ENCODE results near the gene TAS2R43.
"Not testable (repeated sequence)": the region's sequence is repeated elsewhere in the genome, so short reads cannot be mapped to it uniquely, and the experiment has no call there.

TAS2R43 gene, protein sequence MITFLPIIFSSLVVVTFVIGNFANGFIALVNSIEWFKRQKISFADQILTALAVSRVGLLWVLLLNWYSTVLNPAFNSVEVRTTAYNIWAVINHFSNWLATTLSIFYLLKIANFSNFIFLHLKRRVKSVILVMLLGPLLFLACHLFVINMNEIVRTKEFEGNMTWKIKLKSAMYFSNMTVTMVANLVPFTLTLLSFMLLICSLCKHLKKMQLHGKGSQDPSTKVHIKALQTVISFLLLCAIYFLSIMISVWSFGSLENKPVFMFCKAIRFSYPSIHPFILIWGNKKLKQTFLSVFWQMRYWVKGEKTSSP

DNA sequence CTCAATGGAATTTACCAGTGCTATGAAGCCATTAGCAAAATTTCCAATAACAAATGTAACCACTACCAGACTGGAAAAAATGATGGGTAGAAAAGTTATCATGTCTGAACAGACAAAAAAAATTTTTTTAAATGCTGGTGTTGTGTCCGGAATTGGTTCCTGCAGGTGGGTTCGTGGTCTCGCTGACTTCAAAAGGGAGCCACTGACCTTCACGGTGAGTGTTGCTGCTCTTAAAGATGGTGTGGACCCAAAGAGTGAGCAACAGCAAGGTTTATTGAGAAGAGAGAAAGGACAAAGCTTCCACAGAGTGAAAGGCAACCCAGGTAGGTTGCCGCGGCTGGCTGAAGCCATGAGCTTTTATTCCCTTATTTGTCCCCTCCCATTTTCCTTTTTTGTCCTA, at the start of gene TAS2R43:
TSS of gene TAS2R43 (minus strand) at position 186 of the 400 bp plus-strand sequence. CDS start at position 102, 84 bp downstream.
- DNase-seq = no peak

DNA sequence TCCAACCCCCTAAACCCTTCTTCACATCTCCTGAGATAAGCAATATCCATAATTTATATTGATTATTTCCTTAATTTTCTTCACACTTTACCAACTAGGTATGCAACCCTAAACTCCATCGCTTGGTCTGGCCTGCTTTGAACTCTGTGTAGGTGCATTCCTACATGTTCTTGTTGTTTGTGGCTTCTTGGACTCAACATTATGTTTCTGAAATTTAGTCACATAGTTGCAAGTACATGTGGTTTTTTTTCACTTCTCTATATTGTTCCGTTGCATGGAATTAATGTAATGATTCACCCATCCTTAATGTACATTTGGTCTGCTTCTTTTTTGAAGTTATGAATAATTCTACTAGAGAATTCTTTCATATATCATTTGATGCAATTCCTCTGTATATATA, 44.0 kb upstream of the TAS2R43 start:
- no peak for DNase-seq

DNA sequence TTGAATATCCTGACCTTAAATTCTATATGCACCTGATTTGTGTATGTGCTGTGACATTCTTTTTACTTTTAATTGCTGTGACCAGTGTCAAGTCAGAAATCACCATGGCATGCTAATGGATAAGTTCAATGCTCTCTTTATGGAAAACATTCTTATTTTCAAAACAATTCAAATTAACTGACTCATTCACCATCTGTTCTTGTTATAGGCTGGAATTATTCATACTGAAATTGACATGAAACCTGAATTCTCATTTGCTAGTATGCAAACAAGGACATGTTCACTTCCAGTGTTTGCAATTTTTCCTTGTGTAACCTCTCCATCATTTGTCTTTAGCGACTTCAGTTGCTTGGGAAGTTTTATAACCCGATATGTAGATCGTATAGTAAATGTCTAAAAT, 42.2 kb upstream of the TAS2R43 start, which contains the start of gene TAS2R30:
TSS of gene TAS2R30 (minus strand) at position 340 of the 400 bp plus-strand sequence. CDS start 400 bp downstream, outside the sequence.
- no peak for DNase-seq

DNA sequence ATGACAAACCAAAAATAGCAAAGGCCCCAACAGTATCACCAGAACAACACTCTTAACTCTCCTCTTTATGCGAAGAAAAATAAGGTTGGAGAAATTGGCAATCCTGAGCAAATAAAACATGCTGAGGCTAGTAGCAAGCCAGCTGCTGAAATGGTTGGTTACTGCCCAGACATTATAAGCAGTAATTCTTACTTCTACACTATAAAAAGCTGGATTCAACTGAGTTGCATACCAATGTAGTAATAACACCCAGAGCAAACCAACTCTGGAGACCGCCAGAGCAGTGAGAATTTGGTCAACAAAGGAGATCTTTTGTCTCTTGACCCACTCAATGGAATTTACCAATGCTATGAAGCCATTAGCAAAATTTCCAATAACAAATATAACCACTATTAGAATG, 41.7 kb upstream of the TAS2R43 start:
- DNase-seq = no peak

DNA sequence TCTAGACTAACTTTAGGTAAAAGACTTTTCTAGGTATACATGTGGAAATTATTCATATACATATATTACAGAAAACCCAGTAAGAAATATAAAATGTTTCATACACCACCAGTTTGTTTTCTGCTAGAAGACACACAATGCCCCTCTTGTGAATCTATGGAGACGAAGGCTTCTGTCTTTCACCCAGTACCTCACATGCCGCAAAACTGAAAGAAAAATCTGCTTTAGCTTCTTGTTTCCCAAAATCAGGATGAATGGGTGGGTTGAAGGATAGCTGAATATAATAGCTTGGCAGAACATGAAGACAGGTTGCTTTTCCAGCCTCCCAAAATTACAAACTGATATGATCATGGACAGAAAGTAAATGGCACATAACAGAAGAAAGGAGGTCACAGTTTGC, 41.0 kb upstream of the TAS2R43 start:
- DNase-seq = no peak

DNA sequence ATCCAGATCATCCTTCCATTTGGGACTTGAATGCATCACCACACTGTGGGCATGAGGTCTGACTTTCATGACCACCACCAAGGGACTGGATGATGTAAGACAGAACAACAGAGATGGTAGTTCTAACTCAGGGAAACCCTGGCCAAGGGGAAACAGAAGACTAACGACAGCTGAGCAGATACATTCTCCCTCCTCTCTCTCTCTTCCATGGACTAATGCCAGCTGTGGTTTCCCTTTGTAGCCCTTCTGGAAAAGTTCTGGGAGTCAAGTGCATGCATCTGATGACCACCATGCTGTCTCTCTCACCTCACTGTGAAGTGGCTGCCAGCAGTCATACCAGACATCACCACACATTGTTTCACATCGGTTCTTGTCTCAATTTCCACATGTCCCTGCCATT, 38.9 kb upstream of the TAS2R43 start:
- DNase-seq = no peak

DNA sequence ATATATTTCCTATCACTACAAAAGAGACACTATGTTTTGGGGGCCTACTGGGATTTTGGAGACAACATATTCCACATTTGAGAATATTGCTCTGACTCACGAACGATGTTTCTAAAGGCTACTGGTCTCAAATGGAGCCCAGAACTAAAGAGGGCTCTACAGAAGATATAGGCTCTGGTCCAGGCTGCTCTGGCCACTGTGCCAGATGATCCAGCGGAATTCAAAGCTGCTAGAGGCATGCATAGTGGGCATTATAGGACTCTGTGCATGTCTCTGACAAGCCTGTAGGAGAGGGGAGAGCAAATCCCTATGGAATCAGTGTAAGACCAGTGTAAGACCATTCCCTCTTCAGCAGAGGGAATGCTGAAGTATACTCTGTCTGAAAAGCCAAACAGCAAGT, 38.3 kb upstream of the TAS2R43 start:
- no peak for DNase-seq

DNA sequence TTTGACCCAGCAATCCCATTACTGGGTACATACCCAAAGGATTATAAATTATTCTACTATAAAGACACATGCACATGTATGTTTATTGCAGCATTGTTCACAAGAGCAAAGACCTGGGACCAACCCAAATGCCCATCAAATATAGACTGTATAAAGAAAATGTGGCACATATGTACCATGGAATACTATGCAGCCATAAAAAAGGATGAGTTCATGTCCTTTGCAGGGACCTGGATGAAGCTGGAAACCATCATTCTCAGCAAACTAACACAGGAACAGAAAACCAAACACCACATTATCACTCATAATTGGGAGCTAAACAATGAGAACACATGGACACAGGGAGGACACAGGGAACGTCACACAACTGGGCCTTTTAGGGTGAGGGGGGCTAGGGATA, 22.0 kb upstream of the TAS2R43 start:
- DNase-seq = not testable (repeated sequence)

DNA sequence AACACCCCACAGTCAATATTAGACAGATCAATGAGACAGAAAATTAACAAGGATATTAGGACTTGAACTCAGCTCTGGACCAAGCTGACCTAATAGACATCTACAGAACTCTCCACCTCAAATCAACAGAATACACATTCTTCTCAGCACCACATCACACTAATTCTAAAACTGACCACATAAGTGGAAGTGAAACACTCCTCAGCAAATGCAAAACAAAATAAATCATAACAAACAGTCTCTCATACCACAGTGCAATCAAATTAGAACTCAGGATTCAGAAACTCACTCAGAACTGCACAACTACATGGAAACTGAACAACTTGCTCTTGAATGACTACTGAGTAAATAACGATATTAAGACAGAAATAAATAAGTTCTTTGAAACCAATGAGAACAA, 19.1 kb upstream of the TAS2R43 start:
- not testable (repeated sequence) for DNase-seq

DNA sequence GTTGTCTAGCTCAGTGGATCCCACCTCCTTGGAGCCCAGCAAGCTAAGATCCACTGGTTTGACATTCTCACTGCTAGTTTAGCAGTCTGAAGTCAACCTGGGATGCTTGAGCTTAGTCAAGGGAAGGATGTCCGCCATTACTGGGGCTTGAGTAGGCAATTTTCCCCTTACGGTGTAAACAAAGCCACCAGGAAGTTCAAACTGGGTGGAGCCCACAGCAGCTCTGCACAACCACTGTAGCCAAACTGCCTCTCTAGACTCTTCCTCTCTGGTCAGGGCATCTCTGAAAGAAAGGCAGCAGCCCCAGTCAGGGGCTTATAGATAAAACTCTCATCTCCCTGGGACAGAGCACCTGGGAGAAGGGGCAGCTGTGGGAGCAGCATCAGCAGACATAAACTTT, 16.7 kb upstream of the TAS2R43 start:
- DNase-seq = no peak

DNA sequence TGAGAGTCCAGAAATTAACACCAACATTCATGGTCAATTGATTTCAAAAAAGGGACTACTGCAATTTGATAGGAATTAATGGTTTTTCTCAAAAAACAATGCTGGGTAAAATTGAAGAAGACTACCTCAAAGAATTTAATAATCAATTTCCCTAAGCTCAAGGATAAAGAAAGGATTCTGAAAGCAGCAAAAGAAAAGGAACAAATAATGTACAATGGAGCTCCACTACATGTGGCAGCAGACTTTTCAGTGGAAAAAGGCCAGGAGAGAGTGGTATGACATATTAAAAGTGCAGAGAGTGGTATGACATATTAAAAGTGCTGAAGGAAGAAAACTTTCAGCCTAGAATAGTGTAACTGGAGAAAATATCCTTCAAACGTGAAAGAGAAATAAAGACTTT, 15.6 kb upstream of the TAS2R43 start:
- no peak for DNase-seq

DNA sequence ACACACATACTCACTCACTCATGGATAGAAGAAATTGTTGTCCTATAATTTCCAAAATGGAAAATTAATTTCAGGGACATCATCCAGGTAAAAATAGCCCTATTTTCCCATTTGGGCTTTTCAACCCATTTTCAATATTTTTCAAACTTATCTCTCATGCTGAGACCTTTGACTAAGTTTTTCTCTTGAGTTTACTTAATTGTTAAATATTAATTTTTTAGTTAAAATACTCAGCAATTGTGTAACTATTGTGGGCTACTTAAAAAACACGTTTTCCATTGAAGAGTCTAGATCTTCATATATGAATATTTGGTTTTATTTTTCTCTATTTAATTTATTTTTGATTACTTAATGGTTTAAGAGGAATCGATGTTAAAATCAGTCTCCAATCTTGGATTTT, 14.2 kb upstream of the TAS2R43 start:
- no peak for DNase-seq

DNA sequence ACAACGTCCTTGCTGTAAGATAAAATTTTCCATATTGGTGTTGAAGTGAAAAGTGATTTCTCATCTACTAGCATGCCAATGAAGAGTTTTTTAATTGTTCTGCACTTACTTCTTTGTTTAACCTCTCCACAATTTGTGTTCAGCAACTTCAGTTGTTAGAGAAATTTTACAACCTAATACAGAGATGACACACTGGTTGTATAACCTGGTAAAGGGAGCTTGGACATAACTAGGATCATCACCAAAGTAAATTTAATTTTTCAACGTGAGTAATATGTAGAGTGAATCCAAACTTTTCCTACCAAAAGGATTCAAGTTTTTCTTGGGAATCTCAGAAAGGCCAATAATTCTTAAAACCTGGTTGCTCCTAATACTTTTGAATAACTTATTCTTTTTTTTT, 13.4 kb upstream of the TAS2R43 start:
- no peak for DNase-seq

DNA sequence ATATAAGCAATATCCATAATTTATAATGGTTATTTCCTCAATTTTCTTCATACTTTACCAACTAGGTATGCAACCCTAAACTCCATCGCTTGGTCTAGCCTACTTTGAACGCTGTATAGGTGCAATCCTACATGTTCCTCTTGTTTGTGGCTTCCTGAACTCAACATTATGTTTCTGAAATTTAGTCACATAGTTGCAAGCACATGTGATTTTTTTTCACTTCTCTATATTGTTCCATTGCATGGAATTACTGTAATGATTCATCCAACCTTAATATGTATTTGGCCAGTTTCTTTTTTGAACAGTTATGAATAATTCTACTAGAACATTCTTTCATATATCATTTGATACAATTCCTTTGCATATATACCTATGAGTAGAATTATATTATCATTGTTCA, 2.8 kb upstream of the TAS2R43 start:
- DNase-seq = not testable (repeated sequence)

DNA sequence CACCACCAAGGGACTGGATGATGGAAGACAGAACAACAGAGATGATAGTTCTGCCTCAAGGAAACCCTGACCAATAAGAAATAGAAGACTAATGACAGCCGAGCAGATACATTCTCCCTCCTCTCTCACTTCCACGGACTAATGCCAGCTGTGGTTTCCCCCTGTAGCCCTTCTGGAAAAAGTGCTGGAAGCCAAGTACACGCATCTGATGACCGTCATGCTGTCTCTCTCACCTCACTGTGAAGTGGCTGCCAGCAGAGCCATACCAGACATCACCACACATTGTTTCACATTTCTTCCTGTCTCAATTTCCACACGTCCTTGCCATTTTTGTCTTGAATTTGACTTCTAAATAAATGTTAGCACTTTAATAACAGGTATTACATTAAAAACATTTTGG, 2.9 kb downstream of the TAS2R43 start:
- no peak for DNase-seq

DNA sequence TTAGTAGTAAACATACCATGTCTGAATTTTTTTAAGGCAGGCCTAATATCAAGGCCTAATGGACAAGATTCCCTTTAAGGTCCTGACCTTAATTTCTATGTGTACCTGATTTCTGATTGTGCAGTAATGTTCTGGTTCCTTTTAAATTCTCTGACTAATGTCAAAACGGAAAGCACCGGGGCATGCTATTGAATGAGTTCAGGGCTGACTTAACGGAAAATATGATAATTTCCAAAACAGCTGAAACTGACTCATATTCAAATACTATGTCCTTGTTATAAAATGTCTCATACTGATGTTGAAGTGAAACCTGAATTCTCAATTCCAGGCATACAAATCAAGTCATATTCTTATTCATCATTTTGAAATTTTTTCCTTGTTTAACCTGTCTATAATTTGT, 6.7 kb downstream of the TAS2R43 start:
- DNase-seq = no peak

DNA sequence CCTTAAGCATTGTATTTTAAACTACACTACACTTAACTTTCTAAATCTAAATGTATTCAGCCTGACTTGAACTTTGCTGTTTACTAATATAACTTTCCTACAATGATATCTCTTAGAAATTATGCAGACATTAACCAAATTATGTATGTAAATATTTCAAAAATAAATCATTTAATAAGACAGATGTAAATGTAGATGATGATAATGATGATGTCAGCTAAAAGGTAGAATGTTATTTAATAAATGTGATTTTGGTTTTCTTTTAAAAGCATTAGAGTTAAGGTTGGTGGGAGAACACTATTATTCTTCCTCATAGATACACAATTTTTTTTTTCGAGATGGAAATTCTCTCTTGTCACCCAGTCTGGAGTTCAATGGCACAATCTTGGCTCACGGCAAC, 10.1 kb downstream of the TAS2R43 start:
- no peak for DNase-seq

DNA sequence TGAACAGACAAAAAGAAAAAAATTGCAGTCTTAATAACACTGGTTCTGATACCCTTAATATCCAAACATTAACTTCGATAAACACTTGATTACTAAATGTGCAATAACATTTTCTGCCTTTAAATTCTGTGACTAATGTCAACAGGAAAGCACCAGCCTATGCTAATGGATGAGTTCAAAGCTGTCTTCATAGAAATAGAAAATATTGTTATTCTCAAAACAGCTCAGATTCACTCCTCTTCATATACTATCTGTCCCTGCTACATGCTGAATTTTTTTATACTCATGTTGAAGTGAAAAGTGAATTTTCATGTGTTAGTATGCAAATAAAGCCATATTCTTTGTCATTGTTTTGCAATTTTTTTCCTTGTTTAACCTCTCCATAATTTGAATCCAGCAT, 13.9 kb downstream of the TAS2R43 start:
- no peak for DNase-seq

DNA sequence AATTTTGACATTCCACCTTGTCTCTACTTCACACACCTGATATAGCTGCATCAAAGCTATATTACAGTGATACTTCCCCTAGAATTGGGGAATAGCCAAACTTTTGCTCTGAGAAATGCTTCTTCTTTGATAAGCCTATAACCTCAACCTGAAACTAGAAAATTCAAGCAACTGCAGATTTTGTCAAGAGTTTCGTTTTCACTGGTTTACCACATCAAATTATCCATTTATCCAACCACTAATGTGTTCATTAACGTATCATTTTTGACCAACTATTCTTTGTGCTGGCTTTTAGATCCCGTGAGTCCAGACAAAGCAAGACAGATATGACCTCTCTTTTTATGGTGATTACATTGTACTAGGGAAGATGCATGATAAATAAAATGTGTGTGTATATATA, 16.5 kb downstream of the TAS2R43 start:
- DNase-seq = no peak

DNA sequence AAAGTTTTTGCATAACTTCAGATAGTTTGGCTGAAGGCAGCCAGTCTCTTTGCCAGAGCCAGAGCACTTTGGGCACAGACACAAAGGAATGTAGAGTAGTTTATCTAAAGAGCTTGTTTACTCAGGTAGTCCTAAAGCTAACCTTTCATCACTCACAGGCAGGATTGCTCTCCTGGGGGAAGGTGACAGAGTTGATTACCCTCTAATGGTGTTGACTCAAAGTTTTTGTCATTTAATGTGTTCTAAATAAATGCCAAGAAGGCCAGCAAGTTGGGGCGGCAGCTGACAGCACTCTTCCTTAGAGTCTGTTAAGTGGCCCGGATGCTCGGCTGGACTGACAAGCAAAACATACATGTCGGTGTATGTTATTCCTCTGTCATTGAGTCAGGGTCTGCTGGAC, 20.7 kb downstream of the TAS2R43 start:
- DNase-seq = no peak

DNA sequence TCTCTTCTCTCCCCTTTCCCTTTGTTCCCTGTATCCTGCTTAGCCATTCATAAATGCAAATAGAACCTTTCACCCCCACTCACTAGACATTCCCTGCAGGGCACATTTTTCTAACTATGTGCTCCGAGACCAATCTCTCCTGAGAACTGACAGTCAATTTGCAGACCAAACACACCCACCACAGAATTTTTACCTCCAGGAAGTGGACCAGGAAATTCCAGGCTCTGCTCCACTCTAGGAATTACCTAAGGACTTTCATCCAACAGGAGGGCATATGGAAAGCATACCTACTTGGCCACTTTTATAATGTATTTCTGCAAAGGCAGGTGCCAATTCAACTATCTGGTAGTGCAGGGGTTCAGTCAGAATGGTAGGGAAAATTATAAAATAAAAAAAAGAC, 21.1 kb downstream of the TAS2R43 start:
- DNase-seq = no peak

DNA sequence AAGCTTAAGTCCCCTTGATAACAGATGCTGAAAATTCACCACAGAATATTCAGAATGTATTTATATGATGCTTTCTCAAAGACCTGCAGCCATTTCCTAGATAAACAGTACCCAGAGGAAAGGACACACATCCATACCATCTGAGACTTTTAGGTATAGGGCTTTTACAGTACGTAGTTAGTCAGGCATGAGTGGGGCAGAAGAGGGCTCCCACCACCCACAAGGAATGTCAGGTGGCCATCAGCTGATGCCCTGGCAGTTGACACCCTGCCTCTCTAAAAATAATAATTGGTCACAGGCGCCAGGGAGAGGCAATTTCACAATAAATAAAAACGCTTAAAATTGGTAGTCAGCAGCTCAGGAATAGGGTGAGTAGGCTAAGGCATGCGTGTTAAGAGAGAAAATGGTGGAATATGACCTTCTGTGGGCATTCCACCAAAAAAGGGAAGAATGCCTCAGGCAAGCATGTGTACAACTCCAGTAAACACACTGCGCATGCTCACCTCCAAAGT, 22.2 kb downstream of the TAS2R43 start:
- DNase-seq = no peak

DNA sequence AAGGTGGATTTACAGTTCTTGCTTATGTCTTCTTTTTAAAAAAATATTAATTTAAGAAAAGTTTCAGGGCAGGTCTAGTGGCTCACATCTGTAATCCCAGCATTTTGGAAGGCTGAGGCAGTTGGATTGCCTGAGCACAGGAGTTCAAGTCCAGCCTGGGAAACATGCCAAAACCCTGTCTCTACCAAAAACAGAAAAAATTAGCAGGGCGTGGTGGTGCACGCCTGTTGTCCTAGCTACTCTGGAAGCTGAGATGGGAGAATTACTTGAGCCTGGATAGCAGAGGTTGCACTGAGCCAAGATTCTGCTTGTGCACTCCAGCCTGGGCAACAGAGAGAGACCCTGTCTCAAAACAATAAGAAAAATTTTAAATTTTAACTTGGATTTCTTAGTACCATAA, 24.6 kb downstream of the TAS2R43 start:
- DNase-seq = no peak

DNA sequence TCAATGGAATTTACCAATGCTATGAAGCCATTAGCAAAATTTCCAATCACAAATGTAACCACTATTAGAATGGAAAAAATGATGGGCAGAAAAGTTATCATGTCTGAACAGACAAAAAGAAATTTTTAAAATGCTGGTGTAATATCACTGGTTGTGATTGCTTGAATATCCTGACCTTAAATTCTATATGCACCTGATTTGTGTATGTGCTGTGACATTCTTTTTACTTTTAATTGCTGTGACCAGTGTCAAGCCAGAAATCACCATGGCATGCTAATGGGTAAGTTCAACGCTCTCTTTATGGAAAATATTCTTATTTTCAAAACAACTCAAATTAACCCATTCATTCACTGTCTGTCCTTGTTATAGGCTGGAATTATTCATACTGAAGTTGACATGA, 29.9 kb downstream of the TAS2R43 start, which contains the start of gene TAS2R46:
TSS of gene TAS2R46 (minus strand) at position 101 of the 400 bp plus-strand sequence. CDS start at position 101, 0 bp downstream.
- not testable (repeated sequence) for DNase-seq

DNA sequence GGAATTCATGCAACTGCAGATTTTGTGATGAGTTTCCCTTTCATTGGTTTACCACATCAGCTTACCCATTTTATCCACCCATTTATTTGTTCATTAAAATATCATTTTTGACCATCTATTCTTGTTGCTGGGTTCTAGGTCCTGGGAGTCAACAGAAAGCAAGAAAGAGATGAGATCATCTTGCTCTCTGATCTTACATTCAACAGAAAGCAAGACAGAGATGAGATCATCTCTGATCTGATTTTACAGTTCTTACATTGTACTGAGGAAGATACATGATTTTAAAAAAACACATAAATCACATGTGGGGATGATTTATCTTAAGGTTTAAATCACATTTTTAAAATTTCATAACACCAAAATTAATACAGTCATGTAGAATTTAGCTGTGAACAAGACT, 32.3 kb downstream of the TAS2R43 start:
- no peak for DNase-seq
